ENCODE results near the gene CRTC2.
A peak's percentile ranks its signal among the peaks of the same experiment; 100 is the strongest.
"Not testable (repeated sequence)": the region's sequence is repeated elsewhere in the genome, so short reads cannot be mapped to it uniquely, and the experiment has no call there.

CRTC2 gene

GRCh38 chr1:153958111-153958960 is at the start of gene CRTC2:
Gene CRTC2, minus strand, starts transcription at chr1:153958612. Its CDS starts 115 bp downstream, at chr1:153958497.
- Histone ChIP-seq H3K27me3 (replicated peaks) (no peaks in the 10 kb centered on the region), H3K27ac (peak within 1 kb of the TSS; percentile 72), H3K36me3 (replicated peaks) (peaks cover 9% of the 10 kb centered on the region), H3K4me3 (ENCODE audit: low read depth, low read length) (peak within 1 kb of the TSS; percentile 91)
- DNase-seq, result peak; percentile 98
- TF ChIP-seq CTCF (IDR thresholded peaks at IDR 0.05; ENCODE audit: low read depth, low read length, missing control alignments), result peak; percentile 8
- in situ Hi-C loops (cut with HindIII; ENCODE audit: low pct_ligation_motif_present, low sequenced_read_pairs), result no loop called here

- in situ Hi-C loops (cut with HindIII; ENCODE audit: low pct_ligation_motif_present, low sequenced_read_pairs), result no loop called here
- TF ChIP-seq CTCF (IDR thresholded peaks at IDR 0.05; ENCODE audit: low read depth, low read length, missing control alignments), result no peak
- Histone ChIP-seq H3K27me3 (replicated peaks) (no peaks in the 10 kb centered on the region), H3K27ac (no peak overlapping the region), H3K36me3 (replicated peaks) (no peaks in the 10 kb centered on the region), H3K4me3 (ENCODE audit: low read depth, low read length) (no peak overlapping the region)
- DNase-seq, result peak; percentile 42
Observed at GRCh38 chr1:154006136-154006535, 47.7 kb upstream of the CRTC2 start.

- TF ChIP-seq CTCF (IDR thresholded peaks at IDR 0.05; ENCODE audit: low read depth, low read length, missing control alignments), result no peak
- no peak for DNase-seq
- Histone ChIP-seq H3K36me3 (replicated peaks) (no peaks in the 10 kb centered on the region), H3K4me3 (ENCODE audit: low read depth, low read length) (no peak overlapping the region), H3K27ac (no peak overlapping the region), H3K27me3 (replicated peaks) (no peaks in the 10 kb centered on the region)
- in situ Hi-C loops (cut with HindIII; ENCODE audit: low pct_ligation_motif_present, low sequenced_read_pairs), result no loop called here
Observed at GRCh38 chr1:154000420-154000819, 42.0 kb upstream of the CRTC2 start.

GRCh38 chr1:153996882-153997281 is 38.5 kb upstream of the CRTC2 start:
- in situ Hi-C loops (cut with HindIII; ENCODE audit: low pct_ligation_motif_present, low sequenced_read_pairs); DNase-seq; H3K4me3 ChIP-seq (ENCODE audit: low read depth, low read length); H3K27ac ChIP-seq; H3K27me3 ChIP-seq (replicated peaks): not testable (repeated sequence)
- peaks cover 21% of the 10 kb centered on the region for H3K36me3 ChIP-seq (replicated peaks)

GRCh38 chr1:153995640-153996039 is 37.2 kb upstream of the CRTC2 start:
- no peak for DNase-seq
- Histone ChIP-seq H3K27me3 (replicated peaks) (no peaks in the 10 kb centered on the region), H3K4me3 (ENCODE audit: low read depth, low read length) (no peak overlapping the region), H3K36me3 (replicated peaks) (peaks cover 28% of the 10 kb centered on the region), H3K27ac (no peak overlapping the region)
- TF ChIP-seq CTCF (IDR thresholded peaks at IDR 0.05; ENCODE audit: low read depth, low read length, missing control alignments), result no peak
- in situ Hi-C loops (cut with HindIII; ENCODE audit: low pct_ligation_motif_present, low sequenced_read_pairs), result no loop called here

- Histone ChIP-seq H3K4me3 (ENCODE audit: low read depth, low read length) (no peak overlapping the region), H3K27ac (no peak overlapping the region), H3K27me3 (replicated peaks) (no peaks in the 10 kb centered on the region), H3K36me3 (replicated peaks) (peaks cover 28% of the 10 kb centered on the region)
- in situ Hi-C loops (cut with HindIII; ENCODE audit: low pct_ligation_motif_present, low sequenced_read_pairs), result no loop called here
- no peak for TF ChIP-seq CTCF (IDR thresholded peaks at IDR 0.05; ENCODE audit: low read depth, low read length, missing control alignments)
- DNase-seq, result no peak
Observed at GRCh38 chr1:153995202-153995601, 36.8 kb upstream of the CRTC2 start.
